Measurements from ENCODE around the gene RAD51AP2. TPM values are rescaled to one million over a fixed set of nuclear protein-coding genes. Genes with fewer than 3 reads are reported as not detected.
"Not testable (repeated sequence)": the region's sequence is repeated elsewhere in the genome, so short reads cannot be mapped to it uniquely, and the experiment has no call there.

Gene RAD51AP2
- polyA plus RNA-seq (2013) = 0.03 and 0.05 TPM in 2 replicates

DNA sequence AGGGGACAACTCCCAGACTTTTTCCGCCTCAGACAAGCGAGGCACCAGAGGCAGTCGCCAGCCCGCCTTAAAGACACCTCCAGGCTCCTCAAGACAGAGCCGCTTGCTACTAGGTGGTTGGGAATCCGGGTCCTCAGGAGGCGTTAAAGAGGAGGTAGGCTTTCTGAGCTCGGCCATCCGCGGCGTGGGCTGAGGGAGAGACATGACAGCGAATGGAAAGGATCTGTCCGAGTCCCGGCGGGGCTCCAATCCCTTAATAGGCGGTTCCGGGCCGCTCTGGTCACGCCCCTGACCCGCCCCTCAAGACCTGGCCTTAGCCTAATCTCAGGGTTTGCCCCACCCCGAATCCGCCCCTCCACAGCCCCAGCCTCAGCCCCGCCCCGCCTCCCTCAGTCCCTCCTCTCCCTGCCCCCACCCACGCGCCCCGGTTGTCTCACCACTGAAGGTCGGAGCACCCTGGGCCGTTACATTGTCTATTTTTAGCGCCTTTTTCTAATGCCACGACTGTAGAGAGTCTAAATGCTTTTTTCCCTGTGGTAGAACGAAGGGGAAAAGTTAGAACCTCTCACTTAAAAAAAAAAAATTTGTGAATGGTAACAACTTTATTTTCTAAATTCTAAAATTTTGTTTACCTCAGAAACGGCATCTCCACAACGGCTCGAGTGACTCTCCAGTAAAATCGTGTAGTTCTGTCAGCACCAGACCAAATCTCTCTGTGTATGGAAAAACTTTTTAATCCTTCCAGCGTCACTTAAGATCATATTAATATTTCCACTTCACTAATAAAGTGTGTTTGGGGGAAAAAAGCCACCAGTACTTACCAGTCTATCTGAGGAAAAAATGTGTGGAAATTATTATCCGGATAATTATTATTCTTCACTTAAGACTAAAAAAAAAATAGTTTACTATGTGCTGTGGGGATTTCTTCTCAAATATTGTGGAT lies at the start of gene RAD51AP2:
Gene RAD51AP2 (minus strand): TSS at position 229 of the 943 bp plus-strand sequence. CDS start 25 bp downstream, at position 204.
- Histone ChIP-seq H2BK120ac (ENCODE audit: insufficient read depth, low read length, poor library complexity) (no peak within 1 kb of the TSS), H2BK12ac (ENCODE audit: low read length) (no peak within 1 kb of the TSS), H3K23ac (ENCODE audit: low read length) (no peak within 1 kb of the TSS), H2AK5ac (ENCODE audit: low read length) (no peak within 1 kb of the TSS), H4K8ac (ENCODE audit: low read depth, low read length) (peak within 1 kb of the TSS; percentile 46), H3K4ac (ENCODE audit: low read depth, low read length) (no peak within 1 kb of the TSS), H3K9ac (ENCODE audit: low read length) (peak within 1 kb of the TSS; percentile 28), H2BK5ac (ENCODE audit: low read depth, low read length, poor library complexity) (no peak within 1 kb of the TSS), H3K18ac (ENCODE audit: low read length) (no peak within 1 kb of the TSS), H3K4me1 (ENCODE audit: control insufficient read depth in 1 of 2, insufficient read depth in 2 of 2, low read length in 2 of 2) (no peaks in the 10 kb centered on the region), H3K79me2 (ENCODE audit: control insufficient read depth, insufficient read depth, low read length, poor library complexity) (no peaks in the 10 kb centered on the region), H3K4me2 (ENCODE audit: low read length) (peak within 1 kb of the TSS; percentile 69), H3K9me3 (ENCODE audit: insufficient read depth, low read depth, low read length) (no peaks in the 10 kb centered on the region), H3K27me3 (ENCODE audit: insufficient read depth, low read length) (no peaks in the 10 kb centered on the region), H3K14ac (ENCODE audit: low read length) (no peak within 1 kb of the TSS), H3K36me3 (ENCODE audit: control insufficient read depth in 1 of 2, insufficient read depth in 2 of 2, low read length in 2 of 2) (no peaks in the 10 kb centered on the region), H3K4me3 (ENCODE audit: low read depth, low read length) (peak within 1 kb of the TSS; percentile 48), H4K12ac (ENCODE audit: low read depth, low read length) (no peak within 1 kb of the TSS), H3K79me1 (ENCODE audit: low read length) (peaks cover 2% of the 10 kb centered on the region), H3K27ac (ENCODE audit: low read depth, low read length) (no peak within 1 kb of the TSS), H2AFZ (ENCODE audit: insufficient read depth, low read length, poor library complexity) (peak within 1 kb of the TSS; percentile 66), H4K91ac (ENCODE audit: low read depth, low read length) (no peak within 1 kb of the TSS)
- DNase-seq = peak; percentile 48 to 70
- no CpG with 5 or more reads among the region's 38 CpGs for WGBS (ENCODE audit: extremely low coverage, insufficient coverage, insufficient read length)

DNA sequence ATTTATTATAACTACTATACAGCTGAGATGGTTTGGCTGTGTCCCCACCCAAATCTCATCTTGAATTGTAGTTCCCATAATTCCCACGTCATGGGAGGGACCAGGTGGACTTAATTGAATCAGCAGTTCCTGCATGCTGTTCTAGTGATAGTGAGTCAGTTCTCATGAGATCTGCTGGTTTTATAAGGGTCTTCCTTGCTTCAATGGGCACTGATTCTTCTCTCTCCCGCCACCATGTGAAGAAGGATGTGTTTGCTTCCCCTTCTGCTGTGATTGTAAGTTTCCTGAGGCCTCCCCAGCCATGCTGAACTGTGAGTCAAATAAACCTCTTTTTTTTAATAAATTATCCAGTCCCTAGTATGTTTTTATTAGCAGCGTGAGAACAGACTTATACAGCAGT lies 47.5 kb upstream of the RAD51AP2 start:
- not testable (repeated sequence) for H2AFZ ChIP-seq (ENCODE audit: insufficient read depth, low read length, poor library complexity); H3K9me3 ChIP-seq (ENCODE audit: insufficient read depth, low read depth, low read length); H3K9ac ChIP-seq (ENCODE audit: low read length); H4K8ac ChIP-seq (ENCODE audit: low read depth, low read length); H3K23ac ChIP-seq (ENCODE audit: low read length); H3K18ac ChIP-seq (ENCODE audit: low read length); H3K27me3 ChIP-seq (ENCODE audit: insufficient read depth, low read length); H3K79me1 ChIP-seq (ENCODE audit: low read length); H2BK120ac ChIP-seq (ENCODE audit: insufficient read depth, low read length, poor library complexity); H3K4me1 ChIP-seq (ENCODE audit: control insufficient read depth in 1 of 2, insufficient read depth in 2 of 2, low read length in 2 of 2); H3K79me2 ChIP-seq (ENCODE audit: control insufficient read depth, insufficient read depth, low read length, poor library complexity); H3K14ac ChIP-seq (ENCODE audit: low read length); H3K4ac ChIP-seq (ENCODE audit: low read depth, low read length); H2BK12ac ChIP-seq (ENCODE audit: low read length); H2AK5ac ChIP-seq (ENCODE audit: low read length); H3K4me2 ChIP-seq (ENCODE audit: low read length); H3K36me3 ChIP-seq (ENCODE audit: control insufficient read depth in 1 of 2, insufficient read depth in 2 of 2, low read length in 2 of 2); DNase-seq; H2BK5ac ChIP-seq (ENCODE audit: low read depth, low read length, poor library complexity); H3K4me3 ChIP-seq (ENCODE audit: low read depth, low read length); H4K12ac ChIP-seq (ENCODE audit: low read depth, low read length); H3K27ac ChIP-seq (ENCODE audit: low read depth, low read length); H4K91ac ChIP-seq (ENCODE audit: low read depth, low read length)
- WGBS (ENCODE audit: extremely low coverage, insufficient coverage, insufficient read length) = no CpG with 5 or more reads among the region's 3 CpGs

GRCh38 chr2:17558878-17559277 lies 40.6 kb upstream of the RAD51AP2 start:
- WGBS (ENCODE audit: extremely low coverage, insufficient coverage, insufficient read length) = no CpG with 5 or more reads among the region's 3 CpGs
- no peaks in the 10 kb centered on the region for H3K79me1 ChIP-seq (ENCODE audit: low read length)
- no peak overlapping the region for H3K4me2 ChIP-seq (ENCODE audit: low read length)
- no peaks in the 10 kb centered on the region for H3K79me2 ChIP-seq (ENCODE audit: control insufficient read depth, insufficient read depth, low read length, poor library complexity)
- no peak overlapping the region for H2BK5ac ChIP-seq (ENCODE audit: low read depth, low read length, poor library complexity)
- H3K27me3 ChIP-seq (ENCODE audit: insufficient read depth, low read length) = no peaks in the 10 kb centered on the region
- H4K91ac ChIP-seq (ENCODE audit: low read depth, low read length) = no peak overlapping the region
- H3K36me3 ChIP-seq (ENCODE audit: control insufficient read depth in 1 of 2, insufficient read depth in 2 of 2, low read length in 2 of 2) = no peaks in the 10 kb centered on the region
- H3K4me3 ChIP-seq (ENCODE audit: low read depth, low read length) = no peak overlapping the region
- no peak overlapping the region for H3K23ac ChIP-seq (ENCODE audit: low read length)
- no peak overlapping the region for H3K27ac ChIP-seq (ENCODE audit: low read depth, low read length)
- no peak overlapping the region for H3K14ac ChIP-seq (ENCODE audit: low read length)
- no peak overlapping the region for H4K8ac ChIP-seq (ENCODE audit: low read depth, low read length)
- DNase-seq = no peak
- H3K9me3 ChIP-seq (ENCODE audit: insufficient read depth, low read depth, low read length) = no peaks in the 10 kb centered on the region
- no peak overlapping the region for H2BK120ac ChIP-seq (ENCODE audit: insufficient read depth, low read length, poor library complexity)
- no peak overlapping the region for H3K9ac ChIP-seq (ENCODE audit: low read length)
- no peak overlapping the region for H3K4ac ChIP-seq (ENCODE audit: low read depth, low read length)
- H2BK12ac ChIP-seq (ENCODE audit: low read length) = no peak overlapping the region
- no peak overlapping the region for H2AK5ac ChIP-seq (ENCODE audit: low read length)
- H2AFZ ChIP-seq (ENCODE audit: insufficient read depth, low read length, poor library complexity) = no peak overlapping the region
- H3K18ac ChIP-seq (ENCODE audit: low read length) = no peak overlapping the region
- no peak overlapping the region for H4K12ac ChIP-seq (ENCODE audit: low read depth, low read length)
- no peaks in the 10 kb centered on the region for H3K4me1 ChIP-seq (ENCODE audit: control insufficient read depth in 1 of 2, insufficient read depth in 2 of 2, low read length in 2 of 2)

GRCh38 chr2:17558053-17558452 lies 39.8 kb upstream of the RAD51AP2 start:
- Histone ChIP-seq H4K91ac (ENCODE audit: low read depth, low read length) (no peak overlapping the region), H3K4me1 (ENCODE audit: control insufficient read depth in 1 of 2, insufficient read depth in 2 of 2, low read length in 2 of 2) (no peaks in the 10 kb centered on the region), H3K14ac (ENCODE audit: low read length) (no peak overlapping the region), H4K12ac (ENCODE audit: low read depth, low read length) (no peak overlapping the region), H3K4me3 (ENCODE audit: low read depth, low read length) (no peak overlapping the region), H4K8ac (ENCODE audit: low read depth, low read length) (no peak overlapping the region), H3K4ac (ENCODE audit: low read depth, low read length) (no peak overlapping the region), H2BK12ac (ENCODE audit: low read length) (no peak overlapping the region), H3K9me3 (ENCODE audit: insufficient read depth, low read depth, low read length) (no peaks in the 10 kb centered on the region), H2AFZ (ENCODE audit: insufficient read depth, low read length, poor library complexity) (no peak overlapping the region), H3K18ac (ENCODE audit: low read length) (no peak overlapping the region), H3K79me1 (ENCODE audit: low read length) (no peaks in the 10 kb centered on the region), H3K27ac (ENCODE audit: low read depth, low read length) (no peak overlapping the region), H3K23ac (ENCODE audit: low read length) (no peak overlapping the region), H3K4me2 (ENCODE audit: low read length) (no peak overlapping the region), H3K36me3 (ENCODE audit: control insufficient read depth in 1 of 2, insufficient read depth in 2 of 2, low read length in 2 of 2) (no peaks in the 10 kb centered on the region), H2BK5ac (ENCODE audit: low read depth, low read length, poor library complexity) (no peak overlapping the region), H3K27me3 (ENCODE audit: insufficient read depth, low read length) (no peaks in the 10 kb centered on the region), H3K9ac (ENCODE audit: low read length) (no peak overlapping the region), H2BK120ac (ENCODE audit: insufficient read depth, low read length, poor library complexity) (no peak overlapping the region), H2AK5ac (ENCODE audit: low read length) (no peak overlapping the region), H3K79me2 (ENCODE audit: control insufficient read depth, insufficient read depth, low read length, poor library complexity) (no peaks in the 10 kb centered on the region)
- DNase-seq = no peak

All from trophoblast cell (in vitro differentiated cells and primary cell).